Stimulated activated CD8-positive, alpha-beta memory T cell treated with anti-CD3 and anti-CD28 coated beads, Interleukin-7, amount 100 ng/mL, for 48 hours (primary cell): ENCODE measurements around the gene ZNF76.
"Not testable (repeated sequence)": the region's sequence is repeated elsewhere in the genome, so short reads cannot be mapped to it uniquely, and the experiment has no call there.

Experiments used
- DNase-seq, 2 donors: peaks; one replicate each; pipeline ENCODE4 v3.0.0-alpha.2; 2020; ENCODE audit warnings: low read depth in 1 of 2; ENCODE audit errors: extremely low read depth in 1 of 2

ZNF76 gene

GRCh38 chr6:35297601-35298481, 38.3 kb downstream of the ZNF76 start, which contains the start of gene DEF6:
Gene DEF6 (plus strand): TSS chr6:35297818. CDS start chr6:35297857, 39 bp downstream.
- DNase-seq, result peak; percentile 80 to 81

GRCh38 chr6:35298625-35299140, 39.1 kb downstream of the ZNF76 start:
- DNase-seq, result no peak

GRCh38 chr6:35299674-35300073, 40.1 kb downstream of the ZNF76 start:
- no peak for DNase-seq

- DNase-seq, result no peak
These were observed 41.3 kb downstream of the ZNF76 start for GRCh38 chr6:35300848-35301247.

- peak; percentile 84 to 94 for DNase-seq
These were observed 43.2 kb downstream of the ZNF76 start for GRCh38 chr6:35302604-35303241.

GRCh38 chr6:35304299-35304698, 44.8 kb downstream of the ZNF76 start:
- no peak for DNase-seq

- no peak for DNase-seq
These were observed 45.6 kb downstream of the ZNF76 start for GRCh38 chr6:35305117-35305516.

- not testable (repeated sequence) for DNase-seq
These were observed 47.6 kb downstream of the ZNF76 start for GRCh38 chr6:35307138-35307537.

GRCh38 chr6:35308543-35308942, 49.0 kb downstream of the ZNF76 start:
- not testable (repeated sequence) for DNase-seq

GRCh38 chr6:35309611-35310264, 50.2 kb downstream of the ZNF76 start:
- no peak for DNase-seq

- DNase-seq, result no peak
These were observed 50.8 kb downstream of the ZNF76 start for GRCh38 chr6:35310265-35310831.

GRCh38 chr6:35311390-35312075, 52.0 kb downstream of the ZNF76 start:
- DNase-seq, result no peak

GRCh38 chr6:35312076-35312800, 52.7 kb downstream of the ZNF76 start:
- DNase-seq, result no peak

GRCh38 chr6:35312807-35313206, 53.3 kb downstream of the ZNF76 start:
- DNase-seq, result no peak

- DNase-seq, result no peak
These were observed 58.1 kb downstream of the ZNF76 start for GRCh38 chr6:35317483-35318195.

GRCh38 chr6:35318196-35319171, 58.9 kb downstream of the ZNF76 start:
- no peak for DNase-seq

GRCh38 chr6:35319346-35320030, 60.0 kb downstream of the ZNF76 start:
- no peak for DNase-seq
